ENCODE measurements around the gene OAS3.

OAS3 gene

GRCh38 chr12:112961074-112961473 is 22.8 kb downstream of the OAS3 start:
- H3K4me3 ChIP-seq (replicated peaks in 1 of 2; ENCODE audit: low read depth in 2 of 2, low read length in 2 of 2): no peak overlapping the region
- DNase-seq (ENCODE audit: low read depth in 2 of 2): no peak
- TF ChIP-seq, protein P1, sequence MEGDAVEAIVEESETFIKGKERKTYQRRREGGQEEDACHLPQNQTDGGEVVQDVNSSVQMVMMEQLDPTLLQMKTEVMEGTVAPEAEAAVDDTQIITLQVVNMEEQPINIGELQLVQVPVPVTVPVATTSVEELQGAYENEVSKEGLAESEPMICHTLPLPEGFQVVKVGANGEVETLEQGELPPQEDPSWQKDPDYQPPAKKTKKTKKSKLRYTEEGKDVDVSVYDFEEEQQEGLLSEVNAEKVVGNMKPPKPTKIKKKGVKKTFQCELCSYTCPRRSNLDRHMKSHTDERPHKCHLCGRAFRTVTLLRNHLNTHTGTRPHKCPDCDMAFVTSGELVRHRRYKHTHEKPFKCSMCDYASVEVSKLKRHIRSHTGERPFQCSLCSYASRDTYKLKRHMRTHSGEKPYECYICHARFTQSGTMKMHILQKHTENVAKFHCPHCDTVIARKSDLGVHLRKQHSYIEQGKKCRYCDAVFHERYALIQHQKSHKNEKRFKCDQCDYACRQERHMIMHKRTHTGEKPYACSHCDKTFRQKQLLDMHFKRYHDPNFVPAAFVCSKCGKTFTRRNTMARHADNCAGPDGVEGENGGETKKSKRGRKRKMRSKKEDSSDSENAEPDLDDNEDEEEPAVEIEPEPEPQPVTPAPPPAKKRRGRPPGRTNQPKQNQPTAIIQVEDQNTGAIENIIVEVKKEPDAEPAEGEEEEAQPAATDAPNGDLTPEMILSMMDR (IDR thresholded peaks at IDR 0.05; ENCODE audit: low read depth, low read length): no peak

- TF ChIP-seq, protein P1 (IDR thresholded peaks at IDR 0.05; ENCODE audit: low read depth, low read length): no peak
- DNase-seq (ENCODE audit: low read depth in 2 of 2): no peak
- H3K4me3 ChIP-seq (replicated peaks in 1 of 2; ENCODE audit: low read depth in 2 of 2, low read length in 2 of 2): no peak overlapping the region
These were observed 23.3 kb downstream of the OAS3 start for GRCh38 chr12:112961536-112961935.

DNA sequence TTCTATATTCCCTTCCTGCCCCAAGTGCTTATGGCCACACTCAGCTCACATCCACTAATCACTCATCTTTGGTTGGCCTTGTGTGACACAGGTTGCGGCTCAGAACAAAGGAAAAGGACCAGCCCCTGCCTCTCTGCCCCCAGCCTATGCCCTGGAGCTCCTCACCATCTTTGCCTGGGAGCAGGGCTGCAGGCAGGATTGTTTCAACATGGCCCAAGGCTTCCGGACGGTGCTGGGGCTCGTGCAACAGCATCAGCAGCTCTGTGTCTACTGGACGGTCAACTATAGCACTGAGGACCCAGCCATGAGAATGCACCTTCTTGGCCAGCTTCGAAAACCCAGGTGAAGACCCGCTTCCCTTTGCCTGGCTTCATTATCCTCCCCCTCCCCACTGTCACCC is 24.3 kb downstream of the OAS3 start:
- no peak for DNase-seq (ENCODE audit: low read depth in 2 of 2)
- TF ChIP-seq, protein P1 (IDR thresholded peaks at IDR 0.05; ENCODE audit: low read depth, low read length): no peak
- H3K4me3 ChIP-seq (replicated peaks in 1 of 2; ENCODE audit: low read depth in 2 of 2, low read length in 2 of 2): no peak overlapping the region

GRCh38 chr12:112963227-112963861 is 25.1 kb downstream of the OAS3 start:
- no peak overlapping the region for H3K4me3 ChIP-seq (replicated peaks in 1 of 2; ENCODE audit: low read depth in 2 of 2, low read length in 2 of 2)
- TF ChIP-seq, protein P1 (IDR thresholded peaks at IDR 0.05; ENCODE audit: low read depth, low read length): no peak
- DNase-seq (ENCODE audit: low read depth in 2 of 2): no peak

GRCh38 chr12:112964067-112964670 is 25.9 kb downstream of the OAS3 start:
- DNase-seq (ENCODE audit: low read depth in 2 of 2): no peak
- no peak overlapping the region for H3K4me3 ChIP-seq (replicated peaks in 1 of 2; ENCODE audit: low read depth in 2 of 2, low read length in 2 of 2)
- TF ChIP-seq, protein P1 (IDR thresholded peaks at IDR 0.05; ENCODE audit: low read depth, low read length): no peak

DNA sequence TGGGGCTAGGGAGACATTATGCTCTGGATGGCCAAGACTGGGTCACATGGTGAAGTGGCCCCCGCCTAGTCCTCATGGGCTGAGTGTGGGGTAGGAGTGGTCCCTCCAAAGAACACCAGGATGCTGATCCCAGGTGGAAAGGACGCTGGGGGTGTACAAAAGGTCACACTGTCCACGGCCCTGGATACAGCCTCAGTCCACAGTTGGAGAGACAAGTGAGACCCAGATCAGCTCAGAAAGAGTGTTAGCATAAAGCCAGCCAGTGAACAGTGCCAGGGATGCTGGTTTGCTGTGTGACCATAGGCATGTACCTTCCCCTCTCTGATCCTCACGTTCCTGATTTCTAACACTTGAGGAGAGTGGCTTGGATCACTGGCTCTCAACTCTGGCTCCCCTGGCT is 26.6 kb downstream of the OAS3 start:
- no peak for DNase-seq (ENCODE audit: low read depth in 2 of 2)
- TF ChIP-seq, protein P1 (IDR thresholded peaks at IDR 0.05; ENCODE audit: low read depth, low read length): no peak
- H3K4me3 ChIP-seq (replicated peaks in 1 of 2; ENCODE audit: low read depth in 2 of 2, low read length in 2 of 2): no peak overlapping the region
